Epithelial cell of esophagus (primary cell): Measurements from ENCODE around the gene PDE6C.

ENCODE experiments used
- DNase-seq: peaks from one replicate; pipeline ENCODE4 v3.0.0; 2010; ENCODE audit warnings: low read depth
- H3K4me3 ChIP-seq: 2 replicates; pipeline ENCODE4 v1.5.1; 2011; ENCODE audit warnings: mild to moderate bottlenecking, low read length, control low read depth
- CTCF ChIP-seq: IDR thresholded peaks from 2 replicates; pipeline ENCODE4 v1.5.1; 2011; ENCODE audit warnings: low read depth, mild to moderate bottlenecking, low read length, control low read depth, inconsistent platforms; ENCODE audit not compliant: insufficient read depth; ENCODE audit errors: missing control alignments

The PDE6C gene

GRCh38 chr10:93657757-93658156 is 45.4 kb downstream of the PDE6C start:
- no peak for TF ChIP-seq CTCF
- H3K4me3 ChIP-seq: no peak overlapping the region
- DNase-seq: no peak

- no peak overlapping the region for H3K4me3 ChIP-seq
- TF ChIP-seq CTCF: no peak
- no peak for DNase-seq
Measured at GRCh38 chr10:93666030-93666429, 53.7 kb downstream of the PDE6C start.

GRCh38 chr10:93667795-93668194 is 55.5 kb downstream of the PDE6C start:
- H3K4me3 ChIP-seq: no peak overlapping the region
- no peak for TF ChIP-seq CTCF
- DNase-seq: no peak

- no peak overlapping the region for H3K4me3 ChIP-seq
- no peak for TF ChIP-seq CTCF
- no peak for DNase-seq
Measured at GRCh38 chr10:93670372-93670771, 58.0 kb downstream of the PDE6C start.

GRCh38 chr10:93671042-93671441 is 58.7 kb downstream of the PDE6C start:
- DNase-seq: no peak
- H3K4me3 ChIP-seq: no peak overlapping the region
- TF ChIP-seq CTCF: no peak

GRCh38 chr10:93672022-93672678 is 59.8 kb downstream of the PDE6C start:
- no peak overlapping the region for H3K4me3 ChIP-seq
- no peak for DNase-seq
- no peak for TF ChIP-seq CTCF

GRCh38 chr10:93672890-93673289 is 60.6 kb downstream of the PDE6C start:
- H3K4me3 ChIP-seq: no peak overlapping the region
- DNase-seq: no peak
- TF ChIP-seq CTCF: no peak
